GM21447 (cell line): ENCODE results near the gene ITPK1.

Experiments
- ATAC-seq: cut with Tn5 transposase; IDR thresholded peaks from one replicate; pipeline ENCODE4 v1.9.1; 2021; ENCODE audit not compliant: unreplicated experiment

ITPK1 gene

DNA sequence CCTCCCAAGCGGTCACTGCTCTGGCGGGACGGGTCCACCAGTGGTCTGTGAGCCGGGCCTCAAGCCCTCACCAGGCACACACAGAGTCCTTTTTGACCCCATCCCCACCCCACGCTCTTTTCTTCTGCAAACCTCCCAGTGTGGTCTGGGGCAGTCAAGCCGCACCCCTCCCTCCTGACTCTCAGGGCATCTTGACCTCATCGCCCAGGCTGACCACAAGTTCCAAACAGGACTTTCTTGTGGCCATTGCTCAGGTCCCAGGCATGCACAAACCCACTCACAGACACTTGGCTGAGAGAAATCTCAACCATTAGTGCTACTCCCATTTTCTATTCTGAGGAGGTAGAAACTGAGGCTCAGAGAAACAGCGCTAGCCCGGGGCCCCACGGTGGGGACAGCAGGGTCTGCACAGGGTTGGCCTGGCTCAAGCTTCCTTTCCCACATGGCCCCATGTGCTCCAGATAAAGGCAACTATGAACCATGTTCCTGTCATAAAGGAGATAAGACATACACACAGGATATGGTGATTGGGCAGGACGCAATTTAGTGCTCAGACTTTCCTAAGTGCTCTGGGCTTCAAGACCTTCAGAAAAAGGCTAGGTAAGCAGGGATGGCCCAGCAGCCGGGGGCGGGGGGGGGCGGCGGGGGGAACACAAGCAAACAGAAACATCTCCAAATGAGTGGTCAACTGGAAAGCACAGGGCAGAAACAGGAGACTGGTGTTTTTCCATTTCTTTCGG, 69.6 kb downstream of the ITPK1 start:
- no peak for ATAC-seq

GRCh38 chr14:93045211-93045674, 70.5 kb downstream of the ITPK1 start:
- no peak for ATAC-seq

- no peak for ATAC-seq
These were observed 71.2 kb downstream of the ITPK1 start for GRCh38 chr14:93044556-93044955.

DNA sequence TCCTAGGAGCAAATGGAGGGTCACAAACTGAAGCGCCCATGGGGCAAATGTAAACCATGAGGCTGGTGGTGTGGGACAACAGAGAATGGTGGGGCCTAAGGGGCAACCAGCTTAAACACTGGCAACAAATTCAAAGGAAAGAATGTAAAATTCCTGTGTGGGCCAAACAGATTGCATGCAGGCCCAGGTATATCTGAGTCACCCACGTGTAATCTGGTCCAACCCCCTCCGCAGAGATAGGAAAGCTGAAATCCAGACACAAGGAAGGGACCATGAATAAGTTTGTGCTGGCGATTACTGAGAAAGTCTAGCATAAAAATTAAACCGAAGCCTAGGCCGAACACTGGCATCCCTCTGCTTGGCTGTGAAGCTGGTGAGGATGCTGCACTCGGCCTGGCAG, 71.6 kb downstream of the ITPK1 start:
- no peak for ATAC-seq

DNA sequence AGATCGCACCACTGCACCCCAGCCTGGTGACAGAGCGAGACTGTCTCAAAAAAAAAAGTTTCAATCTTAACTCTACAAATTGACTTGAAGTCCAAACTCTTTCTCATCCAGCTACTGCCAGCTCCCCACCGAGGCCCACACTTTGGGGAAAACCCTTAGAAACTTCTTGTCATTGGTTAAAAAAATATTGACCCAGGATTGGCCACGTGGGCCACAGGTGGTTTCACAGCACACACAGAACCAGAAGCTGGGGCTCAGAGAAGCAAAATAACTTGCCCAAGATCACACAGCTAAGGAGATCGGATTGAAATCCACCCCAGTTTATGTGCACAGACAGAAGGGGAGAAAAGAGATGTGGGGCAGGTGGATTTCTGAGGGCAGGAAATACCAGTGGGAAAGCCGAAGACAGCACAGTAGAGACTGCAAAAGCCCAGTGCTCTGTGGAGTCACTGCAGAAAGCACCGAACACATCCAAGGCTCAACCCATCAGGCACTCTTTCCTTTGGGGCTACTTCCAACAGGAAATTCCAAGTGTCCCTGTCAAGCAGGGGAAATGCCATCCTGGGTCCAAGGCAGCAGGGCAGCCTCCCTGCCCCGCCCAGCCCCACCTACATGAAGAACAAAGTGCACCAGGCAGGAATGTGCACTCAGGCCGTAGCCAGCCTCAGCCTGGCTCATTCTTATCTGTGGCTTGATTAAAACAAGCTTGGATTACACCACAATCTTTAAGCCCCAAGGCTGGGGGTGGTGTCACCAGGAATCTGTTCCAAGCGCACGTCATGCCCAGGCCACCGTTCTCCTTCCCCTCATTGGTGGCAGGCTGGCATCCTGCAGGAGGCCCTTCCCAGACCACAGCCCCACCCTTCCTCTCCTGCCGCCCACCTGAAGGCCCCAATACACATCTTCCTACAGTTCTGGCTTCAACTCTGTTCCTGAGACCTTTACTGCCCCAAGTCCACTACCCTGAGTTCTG, 72.5 kb downstream of the ITPK1 start:
- ATAC-seq, result no peak

- no peak for ATAC-seq
These were observed 73.9 kb downstream of the ITPK1 start for GRCh38 chr14:93041830-93042229.

DNA sequence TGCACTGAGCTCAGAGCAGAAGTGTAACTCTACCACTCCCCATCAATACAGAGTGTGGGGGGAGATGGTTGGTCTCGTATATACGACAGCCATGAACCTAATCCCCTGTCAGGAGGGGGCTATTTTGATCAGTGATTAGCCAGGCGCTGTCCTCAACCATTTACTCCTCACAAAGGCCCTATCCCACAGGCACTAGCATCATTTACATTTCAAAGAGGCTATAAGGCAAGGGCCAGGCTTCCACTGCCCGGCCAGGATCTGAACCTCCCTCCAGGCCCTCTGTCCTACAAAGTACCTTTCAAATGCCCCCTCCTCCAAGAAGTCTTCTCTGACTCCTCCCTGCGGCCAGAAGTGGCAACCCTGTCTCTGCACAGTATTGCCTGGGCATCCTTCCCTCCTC, 74.7 kb downstream of the ITPK1 start:
- no peak for ATAC-seq

DNA sequence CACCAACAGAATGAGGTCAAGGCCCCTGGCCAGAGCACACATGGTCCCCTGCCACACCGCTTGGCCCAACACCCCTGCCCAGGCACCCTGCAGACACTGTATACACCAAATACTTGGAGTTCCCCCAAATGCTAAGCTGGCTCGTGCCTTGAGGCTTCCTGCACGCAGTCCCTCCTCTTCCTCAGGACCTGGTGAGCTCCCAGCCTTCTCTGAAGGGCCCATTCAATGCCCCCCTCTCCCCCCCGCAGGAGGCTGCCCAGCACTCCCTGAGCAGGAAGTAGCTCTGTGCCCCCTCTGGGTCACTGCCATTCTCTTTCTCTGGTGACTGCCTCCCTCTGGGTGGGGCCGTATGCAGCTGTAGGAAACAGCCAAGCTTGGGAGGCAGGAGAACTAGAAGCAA, 75.3 kb downstream of the ITPK1 start:
- no peak for ATAC-seq

DNA sequence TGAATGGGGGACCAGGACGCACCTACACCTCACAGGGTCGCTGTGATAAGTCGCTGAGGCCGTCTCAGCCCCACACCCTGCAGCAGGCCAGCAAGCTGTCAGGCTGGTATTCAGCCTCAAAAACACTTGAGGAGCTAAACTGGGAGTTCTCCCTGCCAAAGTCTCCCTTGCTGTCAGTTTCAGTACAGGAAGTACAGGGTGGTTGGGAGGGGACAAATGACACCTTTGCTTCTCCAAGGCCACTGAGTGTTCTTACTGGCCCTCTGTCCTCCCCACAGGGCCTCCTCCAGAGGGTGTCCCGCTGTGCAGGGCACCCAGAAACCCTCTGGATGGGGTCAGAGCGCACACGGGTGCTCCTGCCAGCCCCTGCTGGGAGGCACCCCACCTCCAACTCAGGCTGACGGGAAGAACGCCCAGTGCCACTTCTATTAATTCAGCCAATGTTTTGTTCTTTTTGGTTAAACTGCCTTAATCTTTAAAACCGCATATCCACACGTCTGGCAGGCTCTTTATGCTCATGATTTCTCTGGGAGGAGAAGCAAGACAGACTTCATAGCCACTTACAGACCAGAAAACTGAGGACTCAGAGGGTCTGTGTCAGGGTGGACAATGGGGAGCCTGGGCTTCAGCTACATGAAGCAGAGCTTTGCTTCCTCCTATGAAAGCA, 75.9 kb downstream of the ITPK1 start:
- no peak for ATAC-seq

- no peak for ATAC-seq
These were observed 78.4 kb downstream of the ITPK1 start for GRCh38 chr14:93037351-93037750.

DNA sequence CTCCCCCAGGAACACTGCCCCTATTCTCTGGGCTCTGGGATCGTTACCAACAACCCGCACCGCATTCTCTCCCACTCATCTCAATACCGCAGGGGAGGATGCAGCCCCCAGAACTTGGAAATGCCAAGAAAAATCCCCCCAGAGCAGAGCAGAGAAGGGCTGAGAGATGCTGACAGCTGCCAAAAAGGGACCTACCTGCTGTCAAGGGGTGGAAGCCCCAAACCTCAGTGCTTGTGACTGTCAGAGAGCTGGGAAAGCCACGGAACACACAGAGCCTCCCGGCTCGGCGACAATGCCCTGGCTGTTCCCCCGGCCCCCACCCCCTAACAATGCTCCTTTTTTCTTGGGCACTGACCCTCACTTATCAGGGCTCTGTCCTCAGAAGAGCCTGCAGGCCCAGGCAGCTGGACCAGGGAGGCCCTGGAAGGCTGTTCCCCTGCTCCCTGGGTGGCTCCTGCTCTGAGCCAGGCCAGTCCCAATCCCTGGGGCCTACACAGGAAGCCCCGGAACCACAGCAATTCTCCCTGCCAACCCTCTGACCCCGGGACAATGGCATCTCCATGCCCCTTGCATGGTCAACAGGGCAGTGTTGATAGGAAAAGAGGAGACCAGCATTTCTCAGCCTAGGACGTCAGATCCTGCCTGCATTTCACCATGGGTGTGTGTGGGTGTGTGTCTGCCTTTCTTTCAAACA, 78.9 kb downstream of the ITPK1 start:
- no peak for ATAC-seq

DNA sequence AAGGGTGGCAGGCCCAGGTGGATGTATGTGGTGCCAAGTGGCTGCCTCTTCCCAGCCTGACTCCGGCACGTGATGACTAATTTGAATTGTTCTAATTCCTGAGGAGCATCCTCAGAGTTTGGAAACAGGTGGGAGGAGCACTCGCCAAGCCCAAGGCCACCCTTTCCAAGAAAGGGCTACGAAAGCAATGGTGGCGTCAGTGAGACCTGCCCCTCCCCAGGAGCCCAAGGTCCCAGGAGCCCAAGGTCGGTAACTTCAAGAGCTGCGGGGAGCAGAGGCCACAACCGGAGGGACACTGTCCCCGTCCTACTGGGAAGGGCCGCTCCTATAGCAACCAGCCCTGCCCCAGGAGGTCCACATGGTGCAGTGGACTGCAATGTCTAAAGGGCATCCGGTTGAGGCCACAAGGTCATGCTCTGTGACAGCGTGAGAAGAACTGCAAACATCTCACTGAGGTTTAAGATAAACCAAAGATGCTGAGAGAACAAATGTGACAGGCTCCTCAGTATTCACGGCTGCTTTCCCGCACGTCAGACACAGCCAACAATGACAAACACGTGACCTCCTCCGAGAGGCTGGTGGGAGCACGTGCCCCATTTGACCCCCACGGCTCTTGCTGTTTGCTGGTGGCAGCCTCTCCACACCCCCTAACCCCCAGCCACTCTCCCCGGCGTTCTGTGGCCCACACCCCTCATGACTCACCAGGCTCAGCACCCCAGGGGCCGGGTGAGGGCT, 79.6 kb downstream of the ITPK1 start:
- no peak for ATAC-seq

GRCh38 chr14:93035585-93035916, 80.2 kb downstream of the ITPK1 start:
- no peak for ATAC-seq

DNA sequence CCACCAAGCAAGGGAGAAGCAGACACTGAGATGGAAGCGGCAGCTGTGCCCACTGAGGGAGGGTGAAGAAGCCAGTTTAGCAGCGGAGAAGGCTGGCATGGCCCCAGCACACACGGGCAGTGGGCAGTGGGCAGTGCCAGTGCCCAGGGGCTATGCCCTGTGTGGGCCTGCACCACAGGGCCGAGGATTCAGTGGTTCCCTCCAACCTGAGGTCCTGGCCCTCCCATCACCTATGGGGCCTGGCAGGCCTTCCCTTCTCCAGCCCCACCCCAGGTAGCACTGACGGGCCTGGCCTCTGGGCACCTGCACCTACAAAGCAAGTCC, 81.1 kb downstream of the ITPK1 start:
- ATAC-seq, result no peak

DNA sequence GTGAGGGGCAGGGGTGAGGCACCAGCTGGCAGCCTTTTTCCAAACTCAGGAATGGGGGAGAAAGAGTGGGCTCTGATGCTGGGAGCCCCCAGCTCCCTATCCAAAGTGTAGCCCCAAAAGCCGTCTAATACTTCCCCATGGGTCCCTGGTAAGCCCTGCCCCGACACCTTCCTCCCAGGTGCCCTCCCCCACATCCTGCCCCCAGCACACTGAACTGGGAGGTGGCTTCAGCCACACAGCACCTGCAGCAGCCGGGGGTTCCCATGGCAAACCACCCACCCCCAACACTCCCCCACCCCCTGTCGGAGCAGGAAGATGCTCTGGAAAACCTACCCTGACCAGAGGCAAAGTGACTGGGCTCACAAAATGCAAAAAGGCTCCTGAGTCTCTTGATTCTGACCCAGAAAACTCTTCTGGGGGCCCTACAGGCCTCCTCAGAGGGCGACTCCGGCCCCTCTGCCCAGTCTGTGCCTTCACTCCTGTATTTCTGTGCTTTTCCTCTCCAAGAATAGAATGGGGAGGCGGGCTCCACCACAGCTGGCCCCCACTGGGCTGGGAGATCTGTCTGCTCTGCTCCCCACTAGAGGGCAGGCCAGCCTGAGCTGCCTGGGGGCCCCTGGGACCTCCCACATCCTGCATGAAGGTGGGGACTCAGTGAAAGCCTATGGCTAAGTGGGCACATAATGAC, 81.6 kb downstream of the ITPK1 start:
- ATAC-seq, result peak; percentile 73

- ATAC-seq, result no peak
These were observed 82.4 kb downstream of the ITPK1 start for GRCh38 chr14:93033084-93033982.

DNA sequence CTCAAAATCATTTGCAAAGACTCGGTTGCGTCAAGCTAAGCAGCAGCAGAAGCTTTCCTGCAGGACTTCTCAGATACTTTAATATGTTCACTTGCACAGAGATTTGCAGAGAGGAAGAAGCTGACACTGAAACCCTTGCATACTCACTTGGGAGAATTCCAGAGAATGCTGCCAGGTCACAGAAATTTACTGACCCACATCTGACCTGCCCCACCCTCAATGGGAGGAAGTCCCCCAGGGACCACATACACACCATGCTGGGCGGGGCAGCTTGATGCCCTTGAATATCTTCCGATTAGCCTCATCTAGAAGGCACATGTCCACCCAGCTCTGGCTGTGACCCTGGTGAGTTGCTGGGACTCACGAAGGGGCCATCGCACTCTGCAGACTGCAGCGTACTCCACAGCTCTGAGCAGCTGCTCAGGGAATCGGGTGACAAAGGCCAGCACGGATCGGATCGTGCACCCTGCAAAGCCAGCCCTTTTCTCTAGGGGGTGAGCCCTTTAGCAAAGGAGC, 83.2 kb downstream of the ITPK1 start:
- no peak for ATAC-seq

DNA sequence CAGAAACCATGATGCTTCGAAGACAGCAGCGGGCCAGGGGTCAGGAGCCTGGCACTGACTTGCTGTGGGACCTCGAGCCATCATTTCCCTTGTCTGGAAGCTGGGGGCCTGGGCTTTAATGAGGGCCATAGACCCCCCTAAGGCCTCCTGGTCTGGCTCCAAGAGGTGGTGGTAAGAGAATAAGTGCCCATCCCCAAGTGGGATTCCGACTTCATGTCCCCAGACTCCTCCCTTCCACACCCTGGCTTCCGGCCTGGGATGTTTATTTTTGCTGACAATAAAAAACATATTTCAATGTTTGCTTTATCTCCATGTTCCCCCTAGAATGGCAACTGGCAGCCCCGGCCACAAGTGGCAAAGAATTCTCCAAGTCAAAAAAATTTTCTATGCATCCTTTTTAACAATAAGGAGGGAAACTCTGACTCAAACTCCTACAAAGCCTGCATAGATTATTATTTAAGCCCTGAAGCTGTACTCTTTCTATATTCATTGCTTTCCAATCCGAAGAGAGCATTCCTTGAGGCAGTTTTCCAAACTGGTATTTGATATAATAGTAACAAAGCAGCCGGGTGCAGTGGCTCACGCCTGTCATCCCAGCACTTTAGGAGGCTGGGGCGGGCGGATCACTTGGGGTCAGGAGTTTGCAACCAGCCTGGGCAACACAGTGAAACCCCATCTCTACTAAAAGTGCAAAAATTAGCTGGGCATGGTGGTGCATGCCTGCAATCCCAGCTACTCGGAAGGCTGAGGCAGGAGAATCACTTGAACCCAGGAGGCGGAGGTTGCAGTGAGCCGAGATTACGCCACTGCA, 84.0 kb downstream of the ITPK1 start:
- ATAC-seq, result no peak
